ENCODE measurements around the gene PGAP3.

- TF ChIP-seq POLR2AphosphoS5 (IDR thresholded peaks at IDR 0.05) (no peak), CTCF (IDR thresholded peaks at IDR 0.05) (no peak), POLR2A (IDR thresholded peaks at IDR 0.05) (no peak), EP300 (IDR thresholded peaks at IDR 0.05) (no peak)
These were observed 39.1 kb downstream of the PGAP3 start for GRCh38 chr17:39648616-39649366.
